GM18526 (cell line): ENCODE data around the gene PLEK.

Source experiments
- POLR2A ChIP-seq: IDR thresholded peaks from 3 replicates; pipeline ENCODE4 v1.6.1; 2011; ENCODE audit not compliant: insufficient read length; ENCODE audit errors: extremely low read depth

PLEK gene

GRCh38 chr2:68416081-68416675 lies 51.1 kb downstream of the PLEK start:
- no peak for TF ChIP-seq POLR2A

GRCh38 chr2:68417926-68418325 lies 52.8 kb downstream of the PLEK start:
- no peak for TF ChIP-seq POLR2A

GRCh38 chr2:68418419-68418818 lies 53.3 kb downstream of the PLEK start:
- TF ChIP-seq POLR2A, result no peak

GRCh38 chr2:68418855-68419254 lies 53.8 kb downstream of the PLEK start:
- TF ChIP-seq POLR2A, result no peak

GRCh38 chr2:68420254-68420910 lies 55.3 kb downstream of the PLEK start:
- no peak for TF ChIP-seq POLR2A

GRCh38 chr2:68423966-68424650 lies 59.0 kb downstream of the PLEK start:
- TF ChIP-seq POLR2A, result no peak

- TF ChIP-seq POLR2A, result no peak
Observed at GRCh38 chr2:68425503-68425902, 60.4 kb downstream of the PLEK start.

GRCh38 chr2:68426446-68426845 lies 61.4 kb downstream of the PLEK start:
- no peak for TF ChIP-seq POLR2A

- TF ChIP-seq POLR2A, result no peak
Observed at GRCh38 chr2:68426848-68427579, 61.9 kb downstream of the PLEK start.

GRCh38 chr2:68428126-68428525 lies 63.0 kb downstream of the PLEK start:
- no peak for TF ChIP-seq POLR2A

GRCh38 chr2:68428746-68429145 lies 63.7 kb downstream of the PLEK start:
- no peak for TF ChIP-seq POLR2A

- TF ChIP-seq POLR2A, result no peak
Observed at GRCh38 chr2:68429311-68429826, 64.3 kb downstream of the PLEK start.

- no peak for TF ChIP-seq POLR2A
Observed at GRCh38 chr2:68431316-68431972, 66.4 kb downstream of the PLEK start.

- TF ChIP-seq POLR2A, result no peak
Observed at GRCh38 chr2:68432696-68433658, 67.9 kb downstream of the PLEK start.
